Ovary (tissue), 9 donors: Measurements from ENCODE around the gene ENOX1. TPM values are rescaled to one million over a fixed set of nuclear protein-coding genes. Genes with fewer than 3 reads are reported as not detected.

Source experiments
- DNase-seq, 5 donors: peaks; one replicate each; pipeline ENCODE4 v3.0.0-alpha.2; 2019 to 2020
- H3K27ac ChIP-seq, 2 donors: fragments of 200-600 bp; one replicate each; pipeline versions ENCODE4 v1.5.1 to v1.8.0; 2019 to 2022
- H3K27me3 ChIP-seq: fragments of 200-600 bp; one replicate; pipeline ENCODE4 v1.8.0; 2022
- H3K36me3 ChIP-seq: fragments of 200-600 bp; sonication (generic); one replicate; pipeline ENCODE4 v1.5.1; 2019
- H3K4me1 ChIP-seq: one replicate; pipeline ENCODE4 v1.8.1; 2013; ENCODE audit warnings: mild to moderate bottlenecking, moderate library complexity; ENCODE audit not compliant: insufficient read depth
- H3K4me3 ChIP-seq: fragments of 200-600 bp; sonication (generic); one replicate; pipeline ENCODE4 v1.5.1; 2017
- H3K9me3 ChIP-seq, 2 donors: fragments of 200-600 bp in 1 of 2; sonication (generic) in 1 of 2; one replicate each; pipeline versions ENCODE4 v1.5.1 to v1.8.1; 2013 to 2019; ENCODE audit warnings: mild to moderate bottlenecking in 1 of 2, moderate library complexity in 1 of 2
- EP300 ChIP-seq: sonication (generic); formaldehyde crosslinking; IDR thresholded peaks from one replicate; pipeline ENCODE4 v1.6.1; 2017; ENCODE audit warnings: antibody characterized with exemption
- POLR2A ChIP-seq: fragments of 450-650 bp; IDR thresholded peaks from one replicate; pipeline ENCODE4 v1.6.1; 2017; ENCODE audit warnings: antibody characterized with exemption, mild to moderate bottlenecking, moderate library complexity
- WGBS, 3 donors: extraction: QIAGEN DNeasy Blood & Tissue Kit in 1 of 3; methylation state at CpG; one replicate each; pipeline versions ENCODE4 v1.1.5 to v1.1.7; 2013 to 2017; 5-methylcytosine and 5-hydroxymethylcytosine counted together
- intact Hi-C, 4 donors: fragments of 100-400 bp; cut with DNase I; formaldehyde crosslinking; loops; one replicate each; pipeline versions ENCODE4 v1.11.0 to v1.15.1; 2022 to 2023
- polyA plus RNA-seq, 2 donors: library from polyadenylated mRNA; stranded (reverse); fragments of 200-250 nt in 1 of 2; fragments of 350-450 nt in 1 of 2; fragmentation: Illumina TruSeq in 1 of 2; extraction: RNeasy Lipid Tissue Mini Kit (QIAGEN cat#74804) in 1 of 2; gene quantifications; one replicate each; pipeline ENCODE4 v1.2.3, GENCODE V29; 2013 to 2014
- total RNA-seq, 7 donors: library from RNA; depleted of rRNA in 2 of 7; stranded (reverse); fragments of >200 nt in 2 of 7; fragmentation: NEBNext Ultra II Directional in 3 of 7; extraction: Animal tissue kit (Norgen Biotek cat#: 25700) in 3 of 7; gene quantifications; one replicate each; pipeline versions ENCODE4 v1.1.0 to v1.2.4, GENCODE V29; 2016 to 2023
- TF ChIP-seq, protein P1 (sequence below), 3 donors: fragments of 450-650 bp in 2 of 3; fragments of 200-600 bp in 1 of 3; IDR thresholded peaks; one replicate each; pipeline versions ENCODE4 v1.5.1 to v1.8.0; 2016 to 2022; ENCODE audit warnings: antibody characterized with exemption in 3 of 3, mild to moderate bottlenecking in 1 of 3
- donor health status: DM: no; HTN: no; CAD: no; lungs with moderate emphysema.
- donor health status: DM: no; HTN: no; CAD: no.
- donor health status: Bipolar disorder and iron deficiency.
- donor health status: DM: yes; HTN: yes; CAD: no.
- donor health status: DM: no; HTN: no; CAD: no.
- donor health status: DM: yes; HTN: yes; CAD: no.

Gene ENOX1
- total and polyA plus RNA-seq, 9 donors, result 3.6 to 17.5 (median 7.8) TPM

DNA sequence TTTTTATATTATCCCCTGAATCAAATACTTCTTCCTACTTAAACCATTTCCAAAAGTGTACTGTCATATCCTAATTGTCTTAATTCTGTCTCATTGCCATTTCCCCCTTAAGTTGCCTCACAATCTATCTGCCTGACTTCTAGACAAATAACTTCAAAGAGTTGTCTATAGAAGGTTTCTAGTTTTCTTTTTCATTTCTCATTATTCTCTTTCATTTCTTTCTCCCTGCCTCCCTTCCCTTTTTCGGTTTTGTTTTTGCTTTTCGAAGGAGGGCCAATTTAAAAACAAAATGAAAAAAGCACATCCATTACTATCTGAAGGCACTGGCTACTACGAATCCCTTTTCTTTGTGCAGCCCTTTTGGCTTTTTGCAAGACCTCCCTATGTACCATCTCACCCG, 396.2 kb downstream of the ENOX1 start:
- Histone ChIP-seq H3K27me3 (no peaks in the 10 kb centered on the region), H3K9me3 (no peaks in the 10 kb centered on the region), H3K4me1 (no peaks in the 10 kb centered on the region), H3K27ac (no peak overlapping the region), H3K4me3 (no peak overlapping the region), H3K36me3 (no peaks in the 10 kb centered on the region)
- intact Hi-C loops, result loop anchor here in 1 of 4 donors (1.0 kb wide), 1 partner anchor 9 kb away; no protein-coding TSS in a partner anchor
- WGBS, 3 donors, result 49 to 61% (median 55%) methylated on average over 4 of the region's 4 CpGs
- TF ChIP-seq EP300 (no peak), POLR2A (no peak)
- TF ChIP-seq, protein P1, sequence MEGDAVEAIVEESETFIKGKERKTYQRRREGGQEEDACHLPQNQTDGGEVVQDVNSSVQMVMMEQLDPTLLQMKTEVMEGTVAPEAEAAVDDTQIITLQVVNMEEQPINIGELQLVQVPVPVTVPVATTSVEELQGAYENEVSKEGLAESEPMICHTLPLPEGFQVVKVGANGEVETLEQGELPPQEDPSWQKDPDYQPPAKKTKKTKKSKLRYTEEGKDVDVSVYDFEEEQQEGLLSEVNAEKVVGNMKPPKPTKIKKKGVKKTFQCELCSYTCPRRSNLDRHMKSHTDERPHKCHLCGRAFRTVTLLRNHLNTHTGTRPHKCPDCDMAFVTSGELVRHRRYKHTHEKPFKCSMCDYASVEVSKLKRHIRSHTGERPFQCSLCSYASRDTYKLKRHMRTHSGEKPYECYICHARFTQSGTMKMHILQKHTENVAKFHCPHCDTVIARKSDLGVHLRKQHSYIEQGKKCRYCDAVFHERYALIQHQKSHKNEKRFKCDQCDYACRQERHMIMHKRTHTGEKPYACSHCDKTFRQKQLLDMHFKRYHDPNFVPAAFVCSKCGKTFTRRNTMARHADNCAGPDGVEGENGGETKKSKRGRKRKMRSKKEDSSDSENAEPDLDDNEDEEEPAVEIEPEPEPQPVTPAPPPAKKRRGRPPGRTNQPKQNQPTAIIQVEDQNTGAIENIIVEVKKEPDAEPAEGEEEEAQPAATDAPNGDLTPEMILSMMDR (IDR thresholded peaks at IDR 0.05), result no peak
- no peak for DNase-seq

DNA sequence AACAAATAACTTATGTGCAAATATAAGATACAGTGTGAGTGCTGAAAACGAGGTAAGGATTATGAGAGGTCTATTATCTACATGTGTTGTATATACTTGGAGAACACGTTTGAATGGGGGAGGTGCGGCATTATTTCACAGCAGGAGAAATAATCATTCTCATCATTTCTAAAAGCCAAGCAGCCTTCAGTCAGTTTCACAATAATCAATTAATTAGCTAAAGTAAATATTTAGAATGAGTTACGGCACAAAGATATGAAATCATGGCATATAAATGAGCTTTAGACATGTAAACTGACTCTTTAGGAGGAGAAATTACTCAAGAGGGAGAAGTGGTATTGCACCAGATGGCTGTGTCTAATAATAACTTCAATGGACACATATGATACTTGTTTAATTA, 396.8 kb downstream of the ENOX1 start:
- DNase-seq, result no peak
- TF ChIP-seq EP300, result no peak
- TF ChIP-seq, protein P1 (IDR thresholded peaks at IDR 0.05), result no peak
- TF ChIP-seq POLR2A, result no peak
- H3K27me3 ChIP-seq, result no peaks in the 10 kb centered on the region
- WGBS, 3 donors, result 65 to 69% (median 67%) methylated on average over 4 of the region's 4 CpGs
- intact Hi-C loops, result loop anchor here in 1 of 4 donors (1.0 kb wide), 1 partner anchor 9 kb away; no protein-coding TSS in a partner anchor
- no peaks in the 10 kb centered on the region for H3K4me1 ChIP-seq
- H3K4me3 ChIP-seq, result no peak overlapping the region
- H3K9me3 ChIP-seq, result no peaks in the 10 kb centered on the region
- H3K36me3 ChIP-seq, result no peaks in the 10 kb centered on the region
- no peak overlapping the region for H3K27ac ChIP-seq

DNA sequence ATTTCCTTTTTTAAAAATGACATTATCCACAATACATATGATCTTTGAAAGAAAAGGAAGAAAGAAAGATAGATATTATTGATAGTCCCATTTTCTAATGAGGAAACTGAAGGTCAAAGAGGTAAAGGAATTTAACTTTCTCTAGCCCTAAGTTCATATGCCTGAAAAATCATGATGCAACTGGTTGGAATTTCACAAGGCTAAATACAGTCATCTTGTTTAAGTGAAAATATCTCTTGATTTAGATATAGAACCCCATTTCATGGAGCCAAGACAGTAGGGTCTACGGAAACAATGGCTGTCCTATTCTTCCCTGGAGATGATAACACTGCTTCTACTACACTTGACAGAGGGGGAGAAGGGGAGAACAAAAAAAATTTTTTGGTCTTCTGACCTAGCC, 397.2 kb downstream of the ENOX1 start:
- H3K4me1 ChIP-seq, result no peaks in the 10 kb centered on the region
- intact Hi-C loops, result no loop called here
- H3K36me3 ChIP-seq, result no peaks in the 10 kb centered on the region

DNA sequence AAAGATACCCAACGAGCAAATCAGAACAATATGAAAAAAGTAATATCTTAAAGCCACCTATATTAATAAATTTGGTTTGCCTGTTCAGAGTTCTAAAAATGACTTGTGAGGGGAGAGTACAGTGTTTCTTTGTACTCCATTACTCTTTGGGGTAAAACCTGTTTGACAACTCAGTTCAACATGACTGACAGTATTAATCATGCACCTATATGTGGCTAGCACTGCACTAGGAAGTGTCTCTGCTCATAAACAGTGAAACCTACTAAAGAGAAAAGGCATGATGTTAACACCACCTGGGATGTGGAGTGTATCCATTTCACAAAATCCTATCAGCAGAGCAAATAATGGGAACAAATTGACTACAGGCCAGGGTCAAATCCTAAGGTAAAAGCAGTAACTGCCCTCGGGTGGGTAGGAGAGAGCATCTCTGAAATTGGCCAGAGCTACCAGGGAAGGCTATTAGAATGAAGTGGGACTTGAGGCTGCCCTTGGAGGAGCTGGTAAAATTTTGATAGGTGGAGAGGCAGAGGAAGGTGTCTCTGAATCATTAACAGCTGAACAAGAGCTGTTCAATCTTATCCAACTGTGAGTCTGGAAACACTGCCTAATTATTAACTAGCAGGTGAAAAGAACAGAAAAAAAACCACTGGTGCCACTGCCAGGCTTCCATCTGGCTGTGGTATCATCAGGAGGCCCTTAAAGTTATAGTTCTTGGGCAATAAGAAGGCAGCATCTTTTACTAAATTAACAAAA, 398.3 kb downstream of the ENOX1 start:
- 29 to 38% (median 35%) methylated on average over 2 of the region's 2 CpGs for WGBS, 3 donors
- Histone ChIP-seq H3K9me3 (no peaks in the 10 kb centered on the region), H3K4me1 (no peaks in the 10 kb centered on the region), H3K4me3 (no peak overlapping the region), H3K27me3 (no peaks in the 10 kb centered on the region), H3K36me3 (no peaks in the 10 kb centered on the region), H3K27ac (no peak overlapping the region)
- intact Hi-C loops, result no loop called here
- DNase-seq, result no peak
- TF ChIP-seq EP300 (no peak), POLR2A (no peak)
- TF ChIP-seq, protein P1 (IDR thresholded peaks at IDR 0.05), result no peak

More for the DNA sequence above, 397.2 kb downstream of the ENOX1 start:
- 85 to 93% (median 85%) methylated on average over 1 of the region's 1 CpG for WGBS, 3 donors
- Histone ChIP-seq H3K27me3 (no peaks in the 10 kb centered on the region), H3K9me3 (no peaks in the 10 kb centered on the region), H3K27ac (no peak overlapping the region), H3K4me3 (no peak overlapping the region)
- TF ChIP-seq, protein P1 (IDR thresholded peaks at IDR 0.05), result no peak
- TF ChIP-seq POLR2A (no peak), EP300 (no peak)
- DNase-seq, result no peak
